ENCODE results near the gene PCBP3. TPM values are rescaled to one million over a fixed set of nuclear protein-coding genes. Genes with fewer than 3 reads are reported as not detected.

Gene PCBP3
- total RNA-seq, 1 experiment from 2014 or later: 10.9 TPM

GRCh38 chr21:45848331-45848730 lies 204.8 kb downstream of the PCBP3 start:
- TF ChIP-seq CTCF (conservative IDR thresholded peaks at IDR 0.05): no peak
- H3K4me2 ChIP-seq (ENCODE audit: insufficient read depth, insufficient read length, low read length): no peak overlapping the region
- no peaks in the 10 kb centered on the region for H3K27me3 ChIP-seq (ENCODE audit: insufficient read depth, low read length)
- no peak overlapping the region for H2BK20ac ChIP-seq (ENCODE audit: low read depth, low read length, poor library complexity, severe bottlenecking)
- no peak overlapping the region for H3K56ac ChIP-seq (ENCODE audit: insufficient read length, low read depth, low read length)
- Mint-ChIP-seq H3K27ac (no peak overlapping the region), H3K4me1 (peaks cover 5 to 6% of the 10 kb centered on the region in 2 experiments; a peak in 3 of 4 replicates), H3K4me3 (no peak overlapping the region), H3K36me3 (ENCODE audit: insufficient read depth in 1 of 3, low read depth in 3 of 3) (no peaks in the 10 kb centered on the region), H3K27me3 (ENCODE audit: low read depth) (no peaks in the 10 kb centered on the region), H3K9me3 (no peaks in the 10 kb centered on the region)
- H2BK12ac ChIP-seq (ENCODE audit: insufficient read length, low read depth, low read length): no peak overlapping the region
- no peak overlapping the region for H2AFZ ChIP-seq (ENCODE audit: low read length)
- H3K4ac ChIP-seq (ENCODE audit: low read depth, low read length): no peak overlapping the region
- H3K9ac ChIP-seq (ENCODE audit: extremely low read depth, insufficient read length, low read length): no peak overlapping the region
- no peak overlapping the region for H3K14ac ChIP-seq (ENCODE audit: insufficient read depth, low read length)
- no CpG with 5 or more reads among the region's 2 CpGs for WGBS (ENCODE audit: extremely low coverage, insufficient read length, low lambda C conversion rate)
- H3K4me1 ChIP-seq (ENCODE audit: insufficient read depth, low read length): peaks cover 5% of the 10 kb centered on the region; the same call in 1 of the 2 replicates
- DNase-seq: no peak
- no peaks in the 10 kb centered on the region for H4K20me1 ChIP-seq (ENCODE audit: control insufficient read depth, insufficient read depth, insufficient read length)
- H3K27ac ChIP-seq (ENCODE audit: insufficient read length, low read depth, low read length): no peak overlapping the region
- H2BK5ac ChIP-seq (ENCODE audit: insufficient read length, low read length): no peak overlapping the region
- H3K23me2 ChIP-seq (ENCODE audit: insufficient read length, low read depth, low read length, poor library complexity, severe bottlenecking): no peaks in the 10 kb centered on the region
- H3K9me3 ChIP-seq (ENCODE audit: control insufficient read depth, low read depth, low read length): no peaks in the 10 kb centered on the region
- no peak overlapping the region for H2BK120ac ChIP-seq (ENCODE audit: low read depth, low read length, poor library complexity, severe bottlenecking)
- H3K18ac ChIP-seq (ENCODE audit: insufficient read length, low read depth, low read length): no peak overlapping the region
- H3K79me2 ChIP-seq (ENCODE audit: insufficient read depth, low read length): no peaks in the 10 kb centered on the region
- H3K79me1 ChIP-seq (ENCODE audit: insufficient read depth, low read depth, low read length, poor library complexity, severe bottlenecking): no peaks in the 10 kb centered on the region
- no peak overlapping the region for H4K5ac ChIP-seq (ENCODE audit: insufficient read length, low read depth, low read length)
- H2BK15ac ChIP-seq (ENCODE audit: low read depth, low read length): no peak overlapping the region
- no peak overlapping the region for H3T11ph ChIP-seq (ENCODE audit: low read length)
- no peak overlapping the region for H4K91ac ChIP-seq (ENCODE audit: insufficient read length, low read depth, low read length)
- H2AK5ac ChIP-seq (ENCODE audit: insufficient read length, low read length): no peak overlapping the region
- no peak overlapping the region for H3K23ac ChIP-seq (ENCODE audit: insufficient read length, low read depth, low read length)
- H4K8ac ChIP-seq (replicated peaks; ENCODE audit: insufficient read length, low read depth, low read length): no peak overlapping the region
